DND-41 (cell line): ENCODE measurements around the gene HPCAL1.

Experiments
- ATAC-seq: fragments of 200-7000 bp; cut with Tn5 transposase; 3 replicates; pipeline ENCODE4 v1.9.1; 2021; ENCODE audit warnings: low read depth; ENCODE audit not compliant: insufficient read depth
- DNase-seq: peaks from one replicate; pipeline ENCODE4 v3.0.0-alpha.2; 2020
- H2AFZ ChIP-seq: 2 replicates; pipeline ENCODE4 v1.6.0; 2012; ENCODE audit warnings: low read depth, low read length
- H3K27ac ChIP-seq: 2 replicates; pipeline ENCODE4 v1.5.1; 2012; ENCODE audit warnings: low read length, inconsistent platforms
- H3K27me3 ChIP-seq: fragments of 200-600 bp; sonication (generic); 2 replicates; pipeline ENCODE4 v1.6.0; 2012; ENCODE audit warnings: low read length, mild to moderate bottlenecking, inconsistent platforms; ENCODE audit not compliant: insufficient read depth, poor library complexity
- H3K36me3 ChIP-seq: 2 replicates; pipeline ENCODE4 v1.5.1; 2012; ENCODE audit warnings: low read length, inconsistent platforms; ENCODE audit not compliant: insufficient read depth
- H3K4me1 ChIP-seq: 2 replicates; pipeline ENCODE4 v1.5.1; 2012; ENCODE audit warnings: mild to moderate bottlenecking, low read length; ENCODE audit not compliant: insufficient read depth
- H3K4me2 ChIP-seq: 2 replicates; pipeline ENCODE4 v1.6.0; 2012; ENCODE audit warnings: mild to moderate bottlenecking, moderate library complexity, low read length, inconsistent platforms; ENCODE audit not compliant: insufficient read depth
- H3K4me3 ChIP-seq, 2 experiments: fragments of 200-600 bp in 1 of 2; shearing (Covaris generic) in 1 of 2; 2 replicates each; pipeline ENCODE4 v1.5.1; 2012 to 2016; ENCODE audit warnings: inconsistent platforms in 2 of 2, low read length in 2 of 2, mild to moderate bottlenecking in 2 of 2, low read depth in 1 of 2, moderate library complexity in 1 of 2
- H3K79me2 ChIP-seq: 2 replicates; pipeline ENCODE4 v1.6.0; 2012; ENCODE audit warnings: low read length, inconsistent platforms; ENCODE audit not compliant: insufficient read depth
- H3K9ac ChIP-seq: 2 replicates; pipeline ENCODE4 v1.6.0; 2012; ENCODE audit warnings: low read depth, mild to moderate bottlenecking, inconsistent platforms, low read length, moderate library complexity
- H3K9me3 ChIP-seq: 2 replicates; pipeline ENCODE4 v1.5.1; 2012; ENCODE audit warnings: low read length, moderate library complexity, mild to moderate bottlenecking, inconsistent platforms; ENCODE audit not compliant: insufficient read depth, severe bottlenecking
- H4K20me1 ChIP-seq: 2 replicates; pipeline ENCODE4 v1.6.0; 2012; ENCODE audit warnings: low read length; ENCODE audit not compliant: insufficient read depth
- EZH2 ChIP-seq: IDR thresholded peaks from 3 replicates; pipeline ENCODE4 v1.6.1; 2012; ENCODE audit warnings: borderline replicate concordance, low read depth, mild to moderate bottlenecking, moderate library complexity, low read length, inconsistent platforms; ENCODE audit not compliant: severe bottlenecking
- TF ChIP-seq, protein P1 (sequence below): IDR thresholded peaks from 2 replicates; pipeline ENCODE4 v1.5.1; 2012; ENCODE audit warnings: borderline replicate concordance, low read length, moderate library complexity, mild to moderate bottlenecking; ENCODE audit not compliant: poor library complexity, severe bottlenecking; ENCODE audit errors: extremely low read depth

The HPCAL1 gene

DNA sequence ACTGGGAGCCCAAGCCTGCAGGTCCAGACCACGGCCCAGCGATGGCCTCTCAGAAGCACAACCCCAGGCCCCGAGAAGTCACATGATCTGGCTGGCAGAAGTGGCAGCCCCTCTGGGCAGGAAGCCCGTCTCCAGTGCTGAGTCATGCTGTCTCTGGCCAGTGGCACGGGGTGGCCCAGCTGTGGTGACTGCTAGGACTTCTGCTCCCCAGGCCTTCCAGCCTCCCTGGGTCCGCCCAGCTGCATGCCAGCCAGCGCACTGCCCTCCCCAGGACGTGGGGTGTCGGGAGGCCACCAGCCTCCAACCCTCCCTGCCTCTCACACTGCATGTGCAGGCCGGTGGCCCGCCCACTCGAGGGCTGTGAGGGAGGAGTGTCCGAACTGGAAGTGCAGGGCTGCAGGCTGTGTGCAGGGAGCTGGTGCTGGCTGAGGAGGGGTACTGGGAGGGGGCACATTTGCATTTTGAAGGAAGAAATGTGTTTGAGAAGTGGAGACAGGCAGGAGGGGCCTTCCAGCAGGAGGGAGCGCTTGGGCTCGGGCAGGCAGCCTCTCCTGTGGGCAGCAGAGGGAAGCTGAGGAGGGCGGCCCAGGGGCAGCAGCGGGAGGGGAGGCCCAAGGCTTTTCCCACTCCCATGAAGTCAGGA, 17.0 kb upstream of the HPCAL1 start:
- Histone ChIP-seq H2AFZ (no peak overlapping the region), H3K4me2 (no peak overlapping the region), H4K20me1 (no peaks in the 10 kb centered on the region), H3K4me1 (no peaks in the 10 kb centered on the region), H3K4me3 (no peak overlapping the region), H3K9ac (no peak overlapping the region), H3K27me3 (no peaks in the 10 kb centered on the region), H3K36me3 (no peaks in the 10 kb centered on the region), H3K9me3 (no peaks in the 10 kb centered on the region), H3K27ac (no peak overlapping the region), H3K79me2 (no peaks in the 10 kb centered on the region)
- ATAC-seq = peak; percentile 24; the same call in 1 of the 3 replicates
- DNase-seq = no peak
- TF ChIP-seq, protein P1, sequence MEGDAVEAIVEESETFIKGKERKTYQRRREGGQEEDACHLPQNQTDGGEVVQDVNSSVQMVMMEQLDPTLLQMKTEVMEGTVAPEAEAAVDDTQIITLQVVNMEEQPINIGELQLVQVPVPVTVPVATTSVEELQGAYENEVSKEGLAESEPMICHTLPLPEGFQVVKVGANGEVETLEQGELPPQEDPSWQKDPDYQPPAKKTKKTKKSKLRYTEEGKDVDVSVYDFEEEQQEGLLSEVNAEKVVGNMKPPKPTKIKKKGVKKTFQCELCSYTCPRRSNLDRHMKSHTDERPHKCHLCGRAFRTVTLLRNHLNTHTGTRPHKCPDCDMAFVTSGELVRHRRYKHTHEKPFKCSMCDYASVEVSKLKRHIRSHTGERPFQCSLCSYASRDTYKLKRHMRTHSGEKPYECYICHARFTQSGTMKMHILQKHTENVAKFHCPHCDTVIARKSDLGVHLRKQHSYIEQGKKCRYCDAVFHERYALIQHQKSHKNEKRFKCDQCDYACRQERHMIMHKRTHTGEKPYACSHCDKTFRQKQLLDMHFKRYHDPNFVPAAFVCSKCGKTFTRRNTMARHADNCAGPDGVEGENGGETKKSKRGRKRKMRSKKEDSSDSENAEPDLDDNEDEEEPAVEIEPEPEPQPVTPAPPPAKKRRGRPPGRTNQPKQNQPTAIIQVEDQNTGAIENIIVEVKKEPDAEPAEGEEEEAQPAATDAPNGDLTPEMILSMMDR = no peak
- no peak for TF ChIP-seq EZH2

DNA sequence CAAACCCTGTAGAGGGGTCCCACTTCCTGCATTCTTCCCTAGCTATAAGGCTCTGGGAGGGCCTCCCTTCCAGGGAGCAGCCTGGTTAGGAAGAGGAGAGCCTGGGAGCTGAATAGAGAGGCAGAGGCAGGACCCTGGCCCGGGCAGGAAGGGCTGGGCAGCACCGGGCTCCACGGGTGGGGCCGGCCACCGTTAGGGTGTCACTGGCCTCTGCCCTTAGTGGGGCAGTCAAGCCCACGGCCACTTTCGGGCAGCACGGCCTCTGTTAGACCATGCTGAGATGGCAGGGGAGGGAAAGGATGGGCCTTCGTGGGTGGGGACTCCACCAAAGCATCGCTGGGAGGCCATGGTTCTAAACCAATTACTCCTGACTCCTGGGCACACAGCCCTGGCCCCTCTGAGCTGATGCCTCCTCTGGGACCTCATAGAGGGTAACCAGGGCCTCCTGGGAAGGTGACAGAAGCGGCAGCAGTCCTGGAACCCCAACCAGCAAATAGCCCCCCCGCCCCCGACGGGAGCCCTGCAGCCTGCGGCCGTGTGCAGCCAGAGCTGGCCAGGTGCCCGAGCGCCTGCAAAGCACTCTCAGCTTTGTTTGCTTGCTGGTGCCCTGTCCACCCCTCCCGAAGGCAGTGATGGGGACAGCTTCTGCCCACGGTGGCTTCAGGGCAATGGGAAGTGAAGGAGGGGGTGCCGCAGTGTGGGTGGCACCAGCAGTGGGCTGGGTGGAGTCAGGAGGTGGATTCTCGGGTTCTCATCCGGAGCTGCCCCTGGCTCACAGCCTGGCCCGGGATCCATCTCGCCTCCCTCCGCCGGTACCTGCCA, 16.3 kb upstream of the HPCAL1 start:
- DNase-seq (no peak), ATAC-seq (no peak)
- Histone ChIP-seq H3K9ac (no peak overlapping the region), H2AFZ (no peak overlapping the region), H3K27ac (no peak overlapping the region), H4K20me1 (no peaks in the 10 kb centered on the region), H3K4me3 (no peak overlapping the region), H3K4me2 (no peak overlapping the region), H3K4me1 (no peaks in the 10 kb centered on the region), H3K79me2 (no peaks in the 10 kb centered on the region), H3K36me3 (no peaks in the 10 kb centered on the region), H3K9me3 (no peaks in the 10 kb centered on the region), H3K27me3 (no peaks in the 10 kb centered on the region)
- TF ChIP-seq EZH2 = no peak
- TF ChIP-seq, protein P1 = no peak

DNA sequence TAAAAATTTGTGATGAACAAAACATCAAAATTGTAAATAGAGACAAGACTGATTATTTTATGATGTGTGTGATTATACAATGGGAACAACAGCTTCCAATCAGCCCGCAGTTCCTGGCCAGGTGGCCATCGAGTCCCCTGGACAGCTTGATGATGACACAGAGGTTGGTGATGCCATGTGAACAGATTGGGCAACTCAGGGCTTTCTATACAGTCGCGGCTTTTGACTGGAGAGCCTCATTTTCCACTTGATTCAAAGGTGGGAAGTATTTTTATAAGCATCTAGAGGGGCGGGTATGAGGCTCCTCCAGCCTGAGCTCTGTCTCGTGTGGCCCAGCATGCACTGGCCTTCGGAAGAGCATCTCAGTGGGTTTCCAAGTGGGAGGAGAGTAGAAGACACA, 14.9 kb upstream of the HPCAL1 start:
- no peak for ATAC-seq
- H3K4me2 ChIP-seq = no peak overlapping the region
- no peaks in the 10 kb centered on the region for H4K20me1 ChIP-seq
- H3K79me2 ChIP-seq = no peaks in the 10 kb centered on the region
- H3K9me3 ChIP-seq = no peaks in the 10 kb centered on the region
- no peaks in the 10 kb centered on the region for H3K4me1 ChIP-seq
- no peak for TF ChIP-seq EZH2
- DNase-seq = no peak
- H3K9ac ChIP-seq = no peak overlapping the region
- no peaks in the 10 kb centered on the region for H3K36me3 ChIP-seq
- no peak overlapping the region for H3K4me3 ChIP-seq
- H3K27ac ChIP-seq = no peak overlapping the region
- H3K27me3 ChIP-seq = no peaks in the 10 kb centered on the region
- H2AFZ ChIP-seq = no peak overlapping the region

DNA sequence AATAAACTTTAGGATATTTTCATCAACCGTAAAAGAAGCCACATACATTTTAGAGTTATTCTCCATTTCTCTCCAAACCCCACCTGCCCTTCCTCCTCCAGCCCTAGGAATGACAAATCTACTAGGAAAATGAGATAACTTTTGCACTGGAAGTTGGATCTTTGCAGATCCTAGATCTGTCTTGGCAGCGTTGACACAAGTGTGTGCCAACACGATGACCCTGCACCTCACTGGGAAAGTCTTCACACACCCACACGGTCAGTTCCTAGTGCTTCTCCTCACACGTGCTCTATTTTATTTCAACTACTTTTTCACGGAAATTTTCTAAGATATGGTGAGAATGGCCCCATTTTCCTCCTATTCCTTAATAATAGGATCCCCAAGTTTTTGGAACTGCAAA, 14.1 kb upstream of the HPCAL1 start:
- H3K4me2 ChIP-seq = no peak overlapping the region
- H3K9me3 ChIP-seq = no peaks in the 10 kb centered on the region
- no peak for ATAC-seq
- no peak overlapping the region for H3K9ac ChIP-seq
- H3K36me3 ChIP-seq = no peaks in the 10 kb centered on the region
- no peaks in the 10 kb centered on the region for H3K4me1 ChIP-seq
- TF ChIP-seq EZH2 = no peak
- TF ChIP-seq, protein P1 = no peak
- DNase-seq = no peak
- no peaks in the 10 kb centered on the region for H4K20me1 ChIP-seq
- H3K27ac ChIP-seq = no peak overlapping the region
- H3K79me2 ChIP-seq = no peaks in the 10 kb centered on the region
- H2AFZ ChIP-seq = no peak overlapping the region
- H3K4me3 ChIP-seq = no peak overlapping the region
- H3K27me3 ChIP-seq = no peaks in the 10 kb centered on the region
